Lower leg skin (tissue), 3 donors: ENCODE results near the gene TOP2B.

ENCODE experiments used
- CTCF ChIP-seq, 3 donors: fragments of 450-650 bp; IDR thresholded peaks; one replicate each; pipeline ENCODE4 v1.5.1; 2016; ENCODE audit warnings: antibody characterized with exemption in 3 of 3, mild to moderate bottlenecking in 3 of 3, moderate library complexity in 2 of 3
- POLR2A ChIP-seq, 2 donors: fragments of 450-650 bp; IDR thresholded peaks; one replicate each; pipeline ENCODE4 v1.6.1; 2016 to 2017; ENCODE audit warnings: antibody characterized with exemption in 2 of 2, mild to moderate bottlenecking in 1 of 2, moderate library complexity in 1 of 2

- TF ChIP-seq CTCF (IDR thresholded peaks at IDR 0.05) = no peak
- no peak for TF ChIP-seq POLR2A (IDR thresholded peaks at IDR 0.05)
Observed at GRCh38 chr3:25586167-25586505, 78.6 kb downstream of the TOP2B start.
